ENCODE data around the gene DENND1A.

- TF ChIP-seq POLR2A (IDR thresholded peaks at IDR 0.05) (no peak), CTCF (IDR thresholded peaks at IDR 0.05) (no peak), EP300 (IDR thresholded peaks at IDR 0.05) (no peak)
Measured at GRCh38 chr9:123776708-123777537, 153.0 kb downstream of the DENND1A start.
